ENCODE measurements around the gene RUNX2.

The RUNX2 gene

DNA sequence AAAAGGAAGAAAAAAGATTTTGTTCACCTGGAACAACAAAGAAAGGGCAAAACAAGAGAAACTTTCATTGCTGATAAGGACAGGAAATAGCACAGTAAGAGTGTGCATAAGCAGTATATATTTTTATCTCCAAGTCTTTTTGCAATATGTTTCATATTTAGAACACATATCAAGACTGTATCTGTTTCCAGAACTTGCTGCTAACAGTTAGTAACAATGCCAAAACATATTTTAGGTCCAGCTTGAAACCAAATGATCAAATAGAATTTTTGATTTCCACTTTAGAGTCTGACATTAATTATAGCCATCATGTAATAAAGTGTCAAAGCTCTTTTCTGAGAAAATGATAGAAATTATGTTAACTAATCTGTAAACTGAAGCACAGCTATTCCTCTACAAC is 193.1 kb downstream of the RUNX2 start:
- no peak for DNase-seq (ENCODE audit: low read depth)
- H3K4me3 ChIP-seq (ENCODE audit: control insufficient read depth, low read depth, low read length), result no peak overlapping the region
- no peak for TF ChIP-seq CTCF (conservative IDR thresholded peaks at IDR 0.05; ENCODE audit: control insufficient read depth, insufficient read depth, low read depth, low read length)

GRCh38 chr6:45522486-45522885 is 194.4 kb downstream of the RUNX2 start:
- no peak overlapping the region for H3K4me3 ChIP-seq (ENCODE audit: control insufficient read depth, low read depth, low read length)
- DNase-seq (ENCODE audit: low read depth), result no peak
- TF ChIP-seq CTCF (conservative IDR thresholded peaks at IDR 0.05; ENCODE audit: control insufficient read depth, insufficient read depth, low read depth, low read length), result no peak

DNA sequence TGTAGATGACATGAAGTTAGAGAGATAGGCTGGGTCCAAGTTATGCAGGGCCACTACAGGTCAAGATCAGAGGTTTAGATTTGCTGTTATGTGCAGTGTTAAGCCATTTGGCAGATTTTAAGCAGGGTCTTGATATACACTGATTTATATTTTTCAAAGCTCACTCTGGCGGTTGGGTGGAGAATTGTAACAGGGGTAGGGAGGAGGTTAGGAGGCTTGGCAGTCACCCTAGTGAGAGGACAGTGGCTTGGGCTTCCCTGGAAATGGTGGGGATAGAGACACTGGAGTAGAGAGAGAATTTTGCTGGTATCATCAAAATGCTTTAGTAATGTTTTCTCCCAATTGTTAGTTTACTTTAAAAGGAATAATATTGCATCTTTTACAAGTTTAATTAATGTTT is 199.1 kb downstream of the RUNX2 start:
- DNase-seq (ENCODE audit: low read depth), result no peak
- TF ChIP-seq CTCF (conservative IDR thresholded peaks at IDR 0.05; ENCODE audit: control insufficient read depth, insufficient read depth, low read depth, low read length), result no peak
- no peak overlapping the region for H3K4me3 ChIP-seq (ENCODE audit: control insufficient read depth, low read depth, low read length)

- no peak overlapping the region for H3K4me3 ChIP-seq (ENCODE audit: control insufficient read depth, low read depth, low read length)
- no peak for TF ChIP-seq CTCF (conservative IDR thresholded peaks at IDR 0.05; ENCODE audit: control insufficient read depth, insufficient read depth, low read depth, low read length)
- no peak for DNase-seq (ENCODE audit: low read depth)
Observed at GRCh38 chr6:45531999-45532595, 204.0 kb downstream of the RUNX2 start.

GRCh38 chr6:45532721-45533210 is 204.6 kb downstream of the RUNX2 start:
- no peak for TF ChIP-seq CTCF (conservative IDR thresholded peaks at IDR 0.05; ENCODE audit: control insufficient read depth, insufficient read depth, low read depth, low read length)
- DNase-seq (ENCODE audit: low read depth), result peak; percentile 54
- H3K4me3 ChIP-seq (ENCODE audit: control insufficient read depth, low read depth, low read length), result no peak overlapping the region

GRCh38 chr6:45533386-45533785 is 205.3 kb downstream of the RUNX2 start:
- no peak for DNase-seq (ENCODE audit: low read depth)
- TF ChIP-seq CTCF (conservative IDR thresholded peaks at IDR 0.05; ENCODE audit: control insufficient read depth, insufficient read depth, low read depth, low read length), result no peak
- H3K4me3 ChIP-seq (ENCODE audit: control insufficient read depth, low read depth, low read length), result no peak overlapping the region

- H3K4me3 ChIP-seq (ENCODE audit: control insufficient read depth, low read depth, low read length), result no peak overlapping the region
- TF ChIP-seq CTCF (conservative IDR thresholded peaks at IDR 0.05; ENCODE audit: control insufficient read depth, insufficient read depth, low read depth, low read length), result no peak
- no peak for DNase-seq (ENCODE audit: low read depth)
Observed at GRCh38 chr6:45535933-45536332, 207.8 kb downstream of the RUNX2 start.
